HG03159 (cell line): ENCODE measurements around the gene KRTAP4-3.
"Not testable (repeated sequence)": the region's sequence is repeated elsewhere in the genome, so short reads cannot be mapped to it uniquely, and the experiment has no call there.

ENCODE experiments used
- ATAC-seq: cut with Tn5 transposase; IDR thresholded peaks from one replicate; pipeline ENCODE4 v1.9.1; 2021; ENCODE audit warnings: mild to moderate bottlenecking, moderate library complexity; ENCODE audit not compliant: unreplicated experiment

KRTAP4-3 gene

DNA sequence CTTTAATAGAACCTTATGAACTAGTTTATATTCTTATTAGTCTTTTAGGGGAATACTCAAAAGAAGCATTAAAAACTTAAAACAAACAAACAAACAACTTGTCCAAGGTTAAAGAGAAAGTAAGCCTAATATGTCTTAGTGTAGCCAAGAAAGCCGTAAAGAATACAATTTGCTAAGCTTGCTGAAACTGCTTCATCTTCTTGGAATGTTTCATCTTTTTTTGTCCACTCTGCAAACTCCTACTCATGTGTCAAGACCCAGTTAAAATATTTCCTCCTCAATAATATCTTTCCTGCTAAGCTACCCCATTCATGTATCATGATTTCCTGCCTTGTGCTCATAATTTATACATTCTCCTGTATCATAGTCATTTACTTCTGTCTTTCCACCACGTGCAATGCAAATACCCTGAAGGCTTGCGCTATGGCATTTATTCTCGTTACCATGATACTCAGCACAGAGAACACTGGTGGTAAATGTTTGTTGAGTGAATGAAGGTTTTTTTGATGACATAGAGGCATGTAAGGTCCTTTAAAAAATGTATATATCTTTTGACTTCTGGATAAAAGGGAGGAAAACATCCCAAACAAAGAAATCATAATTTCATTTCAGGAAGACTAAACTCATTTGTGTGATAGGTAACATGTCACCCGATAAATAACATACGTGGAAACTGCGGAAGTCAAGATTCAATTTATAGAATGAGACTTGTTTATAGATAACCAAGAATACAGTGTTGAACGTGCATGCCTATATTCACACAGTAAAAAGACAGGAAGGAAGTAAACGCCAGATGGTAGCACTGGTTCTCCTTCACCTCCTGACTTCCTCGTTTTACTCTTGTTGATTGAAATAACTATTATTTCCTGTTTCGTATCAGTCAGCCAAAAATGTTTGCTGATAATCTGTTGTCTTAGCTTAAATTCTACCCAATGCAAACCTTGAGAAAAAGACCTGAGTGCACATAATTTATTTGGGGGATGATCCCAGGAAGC is 48.0 kb downstream of the KRTAP4-3 start:
- not testable (repeated sequence) for ATAC-seq

DNA sequence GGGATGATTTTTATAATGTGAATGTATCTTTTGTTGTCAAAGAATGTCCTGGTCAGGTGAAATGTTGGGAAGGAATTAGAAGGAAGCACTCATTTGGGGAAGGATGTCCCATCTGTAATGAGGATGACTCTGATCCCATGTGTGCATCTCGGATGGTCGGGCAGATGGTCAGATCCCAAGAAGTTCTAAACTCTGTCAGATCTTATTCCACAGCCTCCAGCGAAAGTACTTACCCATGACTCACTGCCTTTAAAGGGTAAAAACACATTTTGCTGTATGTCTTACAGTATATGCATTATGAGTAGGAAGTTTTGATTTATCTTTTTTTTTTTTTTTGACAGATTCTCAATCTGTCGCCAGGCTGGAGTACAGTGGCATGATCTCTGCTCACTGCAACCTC is 49.3 kb downstream of the KRTAP4-3 start:
- ATAC-seq = no peak

DNA sequence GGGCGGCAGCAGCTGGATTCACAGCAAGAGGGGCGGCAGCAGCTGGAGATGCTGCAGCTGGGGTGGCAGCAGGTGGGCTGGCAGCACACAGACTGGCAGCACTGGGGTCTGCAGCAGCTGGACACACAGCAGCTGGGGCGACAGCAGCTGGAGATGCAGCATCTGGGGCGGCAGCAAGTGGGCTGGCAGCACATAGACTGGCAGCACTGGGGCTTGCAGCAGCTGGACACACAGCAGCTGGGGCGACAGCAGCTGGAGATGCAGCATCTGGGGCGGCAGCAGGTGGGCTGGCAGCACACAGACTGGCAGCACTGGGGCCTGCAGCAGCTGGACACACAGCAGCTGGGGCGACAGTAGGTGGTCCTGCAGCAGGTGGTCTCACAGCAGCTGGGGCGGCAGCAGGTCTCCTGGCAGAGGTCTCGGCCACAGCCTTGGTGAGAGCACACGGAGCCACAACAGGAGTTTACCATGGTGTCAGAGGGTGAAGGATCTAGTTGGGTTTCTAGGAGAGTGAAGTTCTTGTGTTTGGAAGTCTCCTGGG is 50.1 kb downstream of the KRTAP4-3 start, which contains the start of gene KRTAP4-11:
Gene KRTAP4-11, minus strand, starts transcription at position 528 of the 541 bp plus-strand sequence. Its CDS starts 58 bp downstream, at position 470.
- ATAC-seq = not testable (repeated sequence)
